ENCODE measurements around the gene FBLN2. TPM values are rescaled to one million over a fixed set of nuclear protein-coding genes. Genes with fewer than 3 reads are reported as not detected.

Gene FBLN2
- total RNA-seq, 4 donors from 2014 or later = 25.3 to 93.8 (median 47.6) TPM

DNA sequence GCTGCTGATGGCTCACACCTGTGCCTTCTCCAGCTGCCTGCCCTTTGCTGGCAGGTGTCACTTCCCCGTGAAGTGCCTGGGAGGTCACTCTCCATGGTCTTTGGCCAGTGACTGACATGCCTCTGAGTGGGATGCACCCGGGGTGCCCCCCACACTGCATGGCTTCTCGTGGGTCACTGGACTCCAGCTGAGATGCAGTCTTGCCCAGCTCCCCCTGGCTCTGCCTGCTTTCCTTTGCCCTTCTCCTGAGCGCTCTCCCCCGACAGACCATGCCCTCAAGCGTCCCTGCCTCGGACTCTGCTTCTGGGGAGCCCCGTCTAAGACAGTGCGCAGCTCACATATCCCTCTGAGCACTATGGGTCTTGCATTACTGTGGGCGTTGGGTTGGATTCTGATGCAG lies 14.4 kb downstream of the FBLN2 start:
- Histone ChIP-seq H3K4me1 (peaks cover 36% of the 10 kb centered on the region), H3K27ac (no peak overlapping the region), H3K4me3 (no peak overlapping the region), H3K9me3 (no peaks in the 10 kb centered on the region), H3K36me3 (no peaks in the 10 kb centered on the region), H3K27me3 (no peaks in the 10 kb centered on the region)
- no peak for DNase-seq (ENCODE audit: low spot score in 2 of 2)
- WGBS = 91% methylated on average over 10 of the region's 10 CpGs
- TF ChIP-seq, protein P1, sequence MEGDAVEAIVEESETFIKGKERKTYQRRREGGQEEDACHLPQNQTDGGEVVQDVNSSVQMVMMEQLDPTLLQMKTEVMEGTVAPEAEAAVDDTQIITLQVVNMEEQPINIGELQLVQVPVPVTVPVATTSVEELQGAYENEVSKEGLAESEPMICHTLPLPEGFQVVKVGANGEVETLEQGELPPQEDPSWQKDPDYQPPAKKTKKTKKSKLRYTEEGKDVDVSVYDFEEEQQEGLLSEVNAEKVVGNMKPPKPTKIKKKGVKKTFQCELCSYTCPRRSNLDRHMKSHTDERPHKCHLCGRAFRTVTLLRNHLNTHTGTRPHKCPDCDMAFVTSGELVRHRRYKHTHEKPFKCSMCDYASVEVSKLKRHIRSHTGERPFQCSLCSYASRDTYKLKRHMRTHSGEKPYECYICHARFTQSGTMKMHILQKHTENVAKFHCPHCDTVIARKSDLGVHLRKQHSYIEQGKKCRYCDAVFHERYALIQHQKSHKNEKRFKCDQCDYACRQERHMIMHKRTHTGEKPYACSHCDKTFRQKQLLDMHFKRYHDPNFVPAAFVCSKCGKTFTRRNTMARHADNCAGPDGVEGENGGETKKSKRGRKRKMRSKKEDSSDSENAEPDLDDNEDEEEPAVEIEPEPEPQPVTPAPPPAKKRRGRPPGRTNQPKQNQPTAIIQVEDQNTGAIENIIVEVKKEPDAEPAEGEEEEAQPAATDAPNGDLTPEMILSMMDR (IDR thresholded peaks at IDR 0.05) = no peak
- no peak for TF ChIP-seq POLR2A (IDR thresholded peaks at IDR 0.05)
- TF ChIP-seq EP300 (IDR thresholded peaks at IDR 0.05) = no peak
- no peak for TF ChIP-seq POLR2AphosphoS5 (IDR thresholded peaks at IDR 0.05)

DNA sequence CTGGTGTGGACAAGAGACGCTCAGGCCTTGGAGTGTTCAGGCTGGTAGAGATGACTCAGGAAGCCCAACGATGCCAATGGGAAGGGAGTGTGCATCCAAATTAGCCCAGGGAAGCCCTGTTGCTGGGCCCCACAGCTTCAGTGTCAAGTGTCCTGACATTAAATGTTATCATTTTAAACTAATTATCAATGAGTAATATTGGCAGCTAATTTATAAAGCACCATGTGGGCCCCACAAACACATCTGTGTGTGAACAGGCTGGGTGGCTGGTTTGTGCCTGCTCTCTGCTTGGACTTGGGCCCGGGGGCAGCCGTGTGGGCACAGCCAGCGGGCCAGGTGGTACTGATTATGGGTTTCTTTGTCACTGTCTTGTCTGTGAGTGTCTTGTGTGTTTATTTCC lies 15.0 kb downstream of the FBLN2 start:
- H3K9me3 ChIP-seq = no peaks in the 10 kb centered on the region
- H3K27me3 ChIP-seq = no peaks in the 10 kb centered on the region
- no peak for DNase-seq (ENCODE audit: low spot score in 2 of 2)
- 52% methylated on average over 5 of the region's 5 CpGs for WGBS
- peaks cover 39% of the 10 kb centered on the region for H3K4me1 ChIP-seq
- TF ChIP-seq EP300 (IDR thresholded peaks at IDR 0.05) (no peak), POLR2AphosphoS5 (IDR thresholded peaks at IDR 0.05) (no peak), POLR2A (IDR thresholded peaks at IDR 0.05) (no peak)
- TF ChIP-seq, protein P1 (IDR thresholded peaks at IDR 0.05) = no peak
- H3K4me3 ChIP-seq = no peak overlapping the region
- H3K36me3 ChIP-seq = no peaks in the 10 kb centered on the region
- no peak overlapping the region for H3K27ac ChIP-seq

- peaks cover 43% of the 10 kb centered on the region for H3K4me1 ChIP-seq
- WGBS = 88% methylated on average over 13 of the region's 14 CpGs
- no peaks in the 10 kb centered on the region for H3K9me3 ChIP-seq
- no peak overlapping the region for H3K4me3 ChIP-seq
- H3K36me3 ChIP-seq = no peaks in the 10 kb centered on the region
- DNase-seq (ENCODE audit: low spot score in 2 of 2) = no peak
- H3K27ac ChIP-seq = no peak overlapping the region
- TF ChIP-seq, protein P1 (IDR thresholded peaks at IDR 0.05) = no peak
- no peak for TF ChIP-seq POLR2A (IDR thresholded peaks at IDR 0.05)
- no peaks in the 10 kb centered on the region for H3K27me3 ChIP-seq
Observed at GRCh38 chr3:13564751-13565560, 16.0 kb downstream of the FBLN2 start.

- Histone ChIP-seq H3K4me3 (no peak overlapping the region), H3K27me3 (no peaks in the 10 kb centered on the region), H3K36me3 (no peaks in the 10 kb centered on the region), H3K27ac (no peak overlapping the region), H3K4me1 (peaks cover 45% of the 10 kb centered on the region), H3K9me3 (no peaks in the 10 kb centered on the region)
- WGBS = 84% methylated on average over 12 of the region's 17 CpGs
- TF ChIP-seq EP300 (IDR thresholded peaks at IDR 0.05) (no peak), POLR2A (IDR thresholded peaks at IDR 0.05) (no peak), POLR2AphosphoS5 (IDR thresholded peaks at IDR 0.05) (no peak)
- TF ChIP-seq, protein P1 (IDR thresholded peaks at IDR 0.05) = no peak
- no peak for DNase-seq (ENCODE audit: low spot score in 2 of 2)
Observed at GRCh38 chr3:13565581-13566452, 16.9 kb downstream of the FBLN2 start.

DNA sequence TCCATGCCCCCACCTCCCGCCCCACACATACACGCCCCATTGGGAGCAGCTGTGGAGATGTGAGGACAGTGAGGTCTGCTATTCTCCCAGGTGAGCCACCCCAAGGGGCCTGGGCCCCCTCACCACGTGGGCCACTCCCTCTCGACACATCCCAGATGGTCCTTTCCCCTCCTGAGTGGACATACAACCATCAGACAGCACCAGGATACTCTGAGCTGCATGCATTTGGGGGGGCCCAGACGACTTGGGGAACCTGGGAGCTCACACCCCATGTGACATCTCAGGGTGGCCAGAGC lies 17.5 kb downstream of the FBLN2 start:
- DNase-seq (ENCODE audit: low spot score in 2 of 2) = no peak
- H3K4me3 ChIP-seq = no peak overlapping the region
- no peaks in the 10 kb centered on the region for H3K27me3 ChIP-seq
- no CpG with 5 or more reads among the region's 5 CpGs for WGBS
- peaks cover 50% of the 10 kb centered on the region for H3K4me1 ChIP-seq
- no peaks in the 10 kb centered on the region for H3K9me3 ChIP-seq
- no peak overlapping the region for H3K27ac ChIP-seq
- no peaks in the 10 kb centered on the region for H3K36me3 ChIP-seq
- TF ChIP-seq POLR2AphosphoS5 (IDR thresholded peaks at IDR 0.05) (no peak), POLR2A (IDR thresholded peaks at IDR 0.05) (no peak), EP300 (IDR thresholded peaks at IDR 0.05) (no peak)
- TF ChIP-seq, protein P1 (IDR thresholded peaks at IDR 0.05) = no peak

All from suprapubic skin (tissue), 4 donors.